Stimulated activated CD4-positive, alpha-beta T cell treated with anti-CD3 and anti-CD28 coated beads, TNF-alpha, amount 100 ng/mL, for 1 hour (primary cell): ENCODE measurements around the gene DLAT.
"Not testable (repeated sequence)": the region's sequence is repeated elsewhere in the genome, so short reads cannot be mapped to it uniquely, and the experiment has no call there.

Experiments
- DNase-seq, 3 donors: peaks; one replicate each; pipeline ENCODE4 v3.0.0-alpha.2; 2020; ENCODE audit warnings: low read depth in 3 of 3, low spot score in 1 of 3

The DLAT gene

GRCh38 chr11:112004389-112004788, 20.8 kb upstream of the DLAT start:
- no peak for DNase-seq

- no peak for DNase-seq
Measured at GRCh38 chr11:112005422-112006094, 19.6 kb upstream of the DLAT start.

- not testable (repeated sequence) for DNase-seq
Measured at GRCh38 chr11:112006095-112006441, 19.1 kb upstream of the DLAT start.

- not testable (repeated sequence) for DNase-seq
Measured at GRCh38 chr11:112011451-112011850, 13.8 kb upstream of the DLAT start.

- DNase-seq = no peak
Measured at GRCh38 chr11:112012874-112013273, 12.3 kb upstream of the DLAT start.

GRCh38 chr11:112013497-112014164, 11.6 kb upstream of the DLAT start:
- no peak for DNase-seq

- DNase-seq = no peak
Measured at GRCh38 chr11:112016088-112016764, 9.0 kb upstream of the DLAT start.

GRCh38 chr11:112016765-112017376, 8.3 kb upstream of the DLAT start:
- no peak for DNase-seq

- no peak for DNase-seq
Measured at GRCh38 chr11:112017538-112017937, 7.7 kb upstream of the DLAT start.

GRCh38 chr11:112019066-112019465, 6.1 kb upstream of the DLAT start:
- no peak for DNase-seq

- no peak for DNase-seq
Measured at GRCh38 chr11:112023104-112023503, 2.1 kb upstream of the DLAT start.

GRCh38 chr11:112024178-112024772, 933 bp upstream of the DLAT start:
- DNase-seq = no peak

- no peak for DNase-seq
Measured at GRCh38 chr11:112025707-112026106, 499 bp downstream of the DLAT start.

- DNase-seq = not testable (repeated sequence)
Measured at GRCh38 chr11:112026784-112027410, 1.7 kb downstream of the DLAT start.

- DNase-seq = no peak
Measured at GRCh38 chr11:112029460-112029859, 4.3 kb downstream of the DLAT start.

- DNase-seq = no peak
Measured at GRCh38 chr11:112033902-112034301, 8.7 kb downstream of the DLAT start.

GRCh38 chr11:112037527-112037926, 12.3 kb downstream of the DLAT start:
- DNase-seq = no peak

GRCh38 chr11:112042161-112042960, 17.2 kb downstream of the DLAT start:
- no peak for DNase-seq

GRCh38 chr11:112042961-112043304, 17.7 kb downstream of the DLAT start:
- no peak for DNase-seq

GRCh38 chr11:112044961-112045360, 19.8 kb downstream of the DLAT start:
- DNase-seq = no peak
